ENCODE measurements around the gene GPAT3.

- TF ChIP-seq POLR2A (IDR thresholded peaks at IDR 0.05) (no peak), EP300 (IDR thresholded peaks at IDR 0.05) (no peak), POLR2AphosphoS5 (IDR thresholded peaks at IDR 0.05) (no peak)
- TF ChIP-seq, protein P1, sequence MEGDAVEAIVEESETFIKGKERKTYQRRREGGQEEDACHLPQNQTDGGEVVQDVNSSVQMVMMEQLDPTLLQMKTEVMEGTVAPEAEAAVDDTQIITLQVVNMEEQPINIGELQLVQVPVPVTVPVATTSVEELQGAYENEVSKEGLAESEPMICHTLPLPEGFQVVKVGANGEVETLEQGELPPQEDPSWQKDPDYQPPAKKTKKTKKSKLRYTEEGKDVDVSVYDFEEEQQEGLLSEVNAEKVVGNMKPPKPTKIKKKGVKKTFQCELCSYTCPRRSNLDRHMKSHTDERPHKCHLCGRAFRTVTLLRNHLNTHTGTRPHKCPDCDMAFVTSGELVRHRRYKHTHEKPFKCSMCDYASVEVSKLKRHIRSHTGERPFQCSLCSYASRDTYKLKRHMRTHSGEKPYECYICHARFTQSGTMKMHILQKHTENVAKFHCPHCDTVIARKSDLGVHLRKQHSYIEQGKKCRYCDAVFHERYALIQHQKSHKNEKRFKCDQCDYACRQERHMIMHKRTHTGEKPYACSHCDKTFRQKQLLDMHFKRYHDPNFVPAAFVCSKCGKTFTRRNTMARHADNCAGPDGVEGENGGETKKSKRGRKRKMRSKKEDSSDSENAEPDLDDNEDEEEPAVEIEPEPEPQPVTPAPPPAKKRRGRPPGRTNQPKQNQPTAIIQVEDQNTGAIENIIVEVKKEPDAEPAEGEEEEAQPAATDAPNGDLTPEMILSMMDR (IDR thresholded peaks at IDR 0.05): no peak
Observed at GRCh38 chr4:83542225-83542624, 6.3 kb downstream of the GPAT3 start.
